Forelimb muscle (tissue), 1 donor: ENCODE results near the gene CAMTA1. TPM values are rescaled to one million over a fixed set of nuclear protein-coding genes. Genes with fewer than 3 reads are reported as not detected.

Experiments used
- DNase-seq: peaks from one replicate; pipeline ENCODE4 v3.0.0-alpha.2; 2013; ENCODE audit warnings: low read depth
- polyA plus RNA-seq: library from polyadenylated mRNA; unstranded; fragments of 120-200 nt; gene quantifications from one replicate; pipeline ENCODE4 v1.2.1, GENCODE V29; 2013; ENCODE audit not compliant: insufficient read length

Gene CAMTA1
- polyA plus RNA-seq, 1 donor = 43.5 TPM

- no peak for DNase-seq
Measured at GRCh38 chr1:7430047-7430608, 644.9 kb downstream of the CAMTA1 start.

DNA sequence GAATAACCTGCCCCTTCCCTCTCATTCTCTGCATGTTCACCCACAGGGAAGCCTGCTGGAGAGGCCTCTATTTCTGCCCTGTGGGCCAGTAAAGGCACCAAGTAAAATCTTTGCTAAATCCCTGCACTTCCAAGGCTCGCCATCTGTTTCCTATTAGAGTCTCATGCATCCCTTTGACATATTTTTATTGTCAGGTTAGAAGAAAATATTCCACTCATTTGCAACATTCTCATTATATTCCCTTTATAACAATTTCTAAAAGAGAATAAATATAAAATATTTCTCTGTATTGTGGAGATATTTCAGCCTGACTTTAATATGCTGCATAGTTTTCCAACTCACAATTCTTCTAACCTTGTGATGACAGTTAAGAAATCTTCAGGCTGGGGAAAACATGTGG lies 645.4 kb downstream of the CAMTA1 start:
- DNase-seq = no peak

GRCh38 chr1:7432102-7432899 lies 647.0 kb downstream of the CAMTA1 start:
- no peak for DNase-seq

GRCh38 chr1:7432900-7433380 lies 647.7 kb downstream of the CAMTA1 start:
- no peak for DNase-seq

DNA sequence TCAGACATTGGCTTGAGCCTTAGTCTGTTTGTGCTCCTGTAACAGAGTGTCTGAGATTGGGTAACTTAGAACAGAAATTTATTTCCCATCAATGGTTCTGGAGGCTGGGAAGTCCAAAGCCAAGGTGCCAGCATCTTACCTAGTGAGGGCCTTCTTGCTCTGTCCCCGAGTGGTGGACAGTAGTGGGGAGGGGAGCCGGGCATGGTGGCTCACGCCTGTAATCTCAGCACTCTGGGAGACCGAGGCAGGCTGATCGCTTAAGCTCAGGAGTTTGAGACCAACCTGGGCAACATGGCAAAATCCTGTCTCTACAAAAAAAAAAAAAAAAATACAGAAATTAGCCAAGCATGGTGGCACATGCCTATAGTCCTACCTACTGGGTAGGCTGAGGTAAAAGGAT lies 649.3 kb downstream of the CAMTA1 start:
- no peak for DNase-seq

DNA sequence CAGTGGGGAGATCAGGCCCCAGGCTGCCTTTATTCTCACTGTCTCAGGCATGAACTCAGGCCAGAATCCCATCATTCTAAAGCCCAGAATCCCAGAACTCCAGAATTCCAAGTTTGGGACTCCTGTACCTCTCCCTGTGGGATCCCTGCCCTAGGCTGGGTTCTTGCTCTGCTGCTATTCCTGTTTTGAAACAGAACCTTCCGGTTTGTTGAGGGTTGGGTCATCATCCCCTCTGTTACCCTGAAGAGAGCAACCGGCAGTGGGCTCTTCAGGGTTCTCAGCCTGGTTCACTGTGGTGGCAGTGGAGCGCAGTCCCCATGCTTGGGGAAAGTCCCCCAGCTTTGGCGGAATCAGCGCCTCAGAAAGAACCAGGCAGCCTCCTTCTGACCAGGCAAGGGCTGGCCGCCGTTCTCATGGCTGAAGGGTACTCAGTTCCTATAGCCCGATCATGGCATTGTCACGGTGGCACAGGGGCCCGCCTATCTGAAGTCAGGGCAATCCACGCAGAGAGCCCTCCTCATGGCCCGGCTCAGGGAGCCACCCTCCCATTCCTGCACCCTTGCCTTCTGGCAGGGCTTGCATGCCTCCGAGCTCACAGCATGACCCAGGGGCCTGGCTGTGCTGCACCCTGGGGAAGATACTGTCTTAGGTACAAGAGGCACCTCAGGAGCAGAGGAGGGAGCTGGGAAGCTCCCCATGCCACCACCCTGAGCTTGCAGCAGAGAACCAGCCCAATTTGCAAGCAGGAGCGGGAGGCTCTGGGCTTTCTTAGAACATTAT lies 650.2 kb downstream of the CAMTA1 start:
- DNase-seq = no peak

GRCh38 chr1:7436056-7437005 lies 651.1 kb downstream of the CAMTA1 start:
- DNase-seq = no peak

DNA sequence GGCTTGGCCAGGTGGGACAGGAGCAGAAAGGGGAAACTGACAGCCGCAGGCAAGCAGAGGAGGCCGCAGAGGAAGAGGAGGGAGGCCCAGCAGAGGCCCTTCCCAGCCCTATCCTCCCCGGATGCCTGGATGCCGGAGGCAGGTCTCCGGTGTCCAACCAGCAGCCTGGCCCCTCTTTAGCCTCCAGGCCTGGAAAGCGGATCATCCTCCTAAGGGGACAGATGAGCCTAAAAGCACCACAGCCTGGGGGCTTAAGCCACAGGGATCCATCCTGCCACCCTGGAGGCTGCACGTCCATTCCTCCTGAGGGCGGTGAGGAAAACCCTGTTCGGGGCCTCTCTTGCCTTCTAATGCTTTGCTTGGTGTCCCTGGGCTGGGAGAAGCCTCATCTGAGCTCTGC lies 651.8 kb downstream of the CAMTA1 start:
- DNase-seq = no peak

DNA sequence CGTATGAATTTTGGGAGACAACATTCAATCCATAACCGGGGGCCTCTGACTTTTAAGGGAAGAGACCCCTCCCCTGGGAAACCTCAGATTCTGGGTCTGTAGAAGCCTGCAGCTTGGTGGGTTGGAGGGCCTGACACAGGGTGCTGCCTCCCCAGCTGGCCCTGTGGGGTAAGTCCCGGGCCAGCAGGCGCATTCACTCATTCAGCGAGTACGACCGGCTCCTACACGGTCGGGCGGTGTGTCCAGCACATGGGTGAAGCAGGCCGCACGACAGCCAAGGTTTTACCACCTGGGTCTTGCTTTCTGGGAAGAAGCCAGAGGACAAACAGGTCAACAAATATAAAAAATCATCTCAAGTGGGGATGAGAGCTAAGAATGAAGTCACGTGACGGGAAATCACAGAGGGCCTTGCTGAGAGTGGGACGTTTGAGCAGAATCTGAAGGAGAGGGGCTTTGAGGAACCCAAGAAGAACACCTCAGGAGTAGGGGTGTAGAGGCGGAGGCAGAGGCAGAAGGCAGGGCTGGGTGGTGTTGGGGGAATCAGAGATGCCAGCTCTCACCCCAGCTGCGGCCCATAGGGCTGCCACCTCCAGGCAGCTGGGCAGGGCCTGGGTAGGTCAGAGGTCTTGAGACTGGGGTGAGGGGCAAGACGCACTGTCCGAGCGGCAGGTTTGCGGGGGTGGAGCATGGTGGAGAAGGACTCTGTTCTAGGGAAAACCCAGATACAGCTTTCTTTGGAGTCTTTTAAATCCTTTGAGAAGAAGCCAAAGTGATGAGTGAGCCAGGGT lies 652.5 kb downstream of the CAMTA1 start:
- no peak for DNase-seq

GRCh38 chr1:7438396-7438785 lies 653.1 kb downstream of the CAMTA1 start:
- DNase-seq = no peak

DNA sequence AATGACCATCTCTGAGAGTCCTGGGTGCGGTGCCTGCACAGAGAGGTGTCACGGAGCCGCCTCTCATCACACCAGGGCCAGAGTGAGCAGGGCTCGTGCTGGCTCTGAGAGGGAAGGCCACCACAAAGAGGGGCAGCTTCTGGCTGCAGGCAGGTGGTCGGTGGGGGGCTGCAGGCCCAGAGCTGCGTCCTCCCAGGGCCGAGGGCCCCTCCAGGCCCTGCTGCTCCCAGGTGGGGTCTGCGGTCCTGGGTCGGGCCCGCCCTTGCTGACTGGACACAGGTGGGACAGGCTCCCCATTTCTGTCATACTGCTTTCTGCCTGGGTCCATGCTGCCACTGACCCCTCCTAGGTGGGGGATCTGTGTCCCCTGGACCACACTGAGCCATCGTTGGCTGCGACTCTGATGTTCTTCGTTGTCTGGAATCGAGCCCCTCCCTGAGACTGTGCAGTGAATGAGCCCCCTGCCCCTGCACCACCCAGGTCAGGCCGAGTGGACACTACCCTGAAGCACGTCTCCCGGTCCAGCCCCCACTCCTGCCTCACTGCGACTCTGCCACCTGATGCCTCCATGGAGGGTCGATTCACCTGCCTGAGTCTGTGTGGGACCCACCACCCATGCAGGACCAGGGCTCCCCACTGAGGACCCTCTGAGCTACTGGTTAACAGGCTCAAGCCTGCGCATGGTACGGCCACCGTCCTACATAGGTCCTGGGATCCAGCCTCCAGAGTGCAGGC lies 653.8 kb downstream of the CAMTA1 start:
- no peak for DNase-seq

GRCh38 chr1:7440154-7440553 lies 654.9 kb downstream of the CAMTA1 start:
- DNase-seq = no peak

- no peak for DNase-seq
Measured at GRCh38 chr1:7441143-7441841, 656.0 kb downstream of the CAMTA1 start.

DNA sequence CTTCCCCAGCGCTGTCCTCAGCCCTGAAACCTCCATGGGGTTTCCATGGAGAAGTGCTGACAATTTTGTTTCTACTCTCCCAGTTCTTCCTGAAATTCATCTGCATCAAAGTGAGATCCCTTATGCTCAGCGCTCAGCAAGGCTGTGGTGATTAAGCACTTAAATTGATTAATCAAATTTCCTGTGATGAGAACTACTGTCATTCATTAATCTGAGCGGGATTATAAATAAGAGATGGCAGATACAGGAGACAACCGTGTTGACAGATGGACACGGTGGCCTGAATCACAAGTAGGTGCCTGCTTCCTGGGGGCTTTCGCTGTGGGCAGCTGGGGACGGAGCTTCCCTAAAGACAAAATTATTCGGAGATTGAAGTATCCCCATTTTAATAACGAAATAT lies 656.8 kb downstream of the CAMTA1 start:
- no peak for DNase-seq

GRCh38 chr1:7442918-7443317 lies 657.7 kb downstream of the CAMTA1 start:
- no peak for DNase-seq

DNA sequence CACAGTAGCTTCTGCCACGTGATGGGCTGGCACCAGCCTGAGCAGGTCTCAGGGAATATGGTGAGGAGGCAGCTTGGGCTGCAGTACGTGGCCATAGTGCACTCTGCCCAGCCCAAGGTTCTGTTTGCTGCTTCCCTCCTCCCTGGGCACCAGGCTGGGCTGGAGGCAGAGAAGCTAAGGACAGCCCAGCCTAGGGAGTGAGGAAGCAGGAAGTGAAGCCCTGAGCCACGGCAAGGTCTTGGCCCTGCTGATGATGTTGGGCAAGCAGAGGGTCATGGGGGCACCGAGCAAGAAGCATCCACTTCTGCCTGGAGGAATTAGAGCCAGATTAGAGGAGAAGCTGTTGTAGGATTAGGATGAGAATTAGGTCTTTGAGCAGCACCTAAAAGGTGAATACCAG lies 659.1 kb downstream of the CAMTA1 start:
- no peak for DNase-seq

DNA sequence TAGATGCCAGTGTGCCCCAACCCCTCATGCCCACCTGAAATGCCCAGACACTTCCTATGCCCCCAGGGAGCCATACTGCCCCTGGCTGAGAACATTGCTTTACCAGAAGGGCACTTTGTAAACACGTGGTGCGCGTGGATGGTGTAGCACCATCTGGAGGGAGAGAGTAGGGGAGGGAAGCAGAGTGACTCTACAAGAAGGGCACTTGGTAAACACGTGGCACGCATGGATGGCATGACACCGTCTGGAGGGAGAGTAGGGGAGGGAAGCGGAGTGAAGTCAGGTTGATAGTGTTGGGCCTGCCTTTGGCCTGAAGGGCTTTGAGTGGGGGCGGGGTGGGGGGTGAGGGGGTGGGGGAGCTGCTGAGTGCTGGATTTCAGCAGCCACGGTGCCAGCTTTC lies 661.8 kb downstream of the CAMTA1 start:
- DNase-seq = no peak

- no peak for DNase-seq
Measured at GRCh38 chr1:7447736-7448135, 662.5 kb downstream of the CAMTA1 start.

DNA sequence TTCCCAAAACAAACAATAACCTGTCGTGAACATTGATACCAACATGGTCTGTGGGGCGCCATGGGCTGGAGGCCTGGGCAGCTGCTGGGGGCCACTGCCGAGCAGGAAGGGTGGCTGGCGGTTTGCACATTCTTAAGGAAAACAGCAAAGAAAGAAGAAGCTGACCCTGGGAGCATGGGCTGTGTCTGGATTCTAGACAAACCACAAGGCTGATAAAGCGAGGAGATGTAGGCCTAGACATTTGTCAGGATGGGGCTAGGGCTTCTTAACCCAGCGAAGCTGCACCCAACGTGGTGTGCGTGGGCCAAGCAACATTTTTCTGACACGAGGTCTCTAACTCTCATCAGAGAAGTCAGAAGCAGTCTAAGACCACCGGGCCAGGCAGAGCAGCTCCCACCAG lies 663.7 kb downstream of the CAMTA1 start:
- DNase-seq = no peak
